ENCODE data around the gene DNM3.

Gene DNM3

GRCh38 chr1:171814692-171815091, 26.6 kb upstream of the DNM3 start:
- H3K4me3 ChIP-seq (ENCODE audit: low read length), result no peak overlapping the region
- DNase-seq (ENCODE audit: low read depth, low spot score), result no peak

- no peak for DNase-seq (ENCODE audit: low read depth, low spot score)
- no peak overlapping the region for H3K4me3 ChIP-seq (ENCODE audit: low read length)
Observed at GRCh38 chr1:171816300-171816901, 24.9 kb upstream of the DNM3 start.

GRCh38 chr1:171817511-171818265, 23.6 kb upstream of the DNM3 start:
- DNase-seq (ENCODE audit: low read depth, low spot score), result no peak

GRCh38 chr1:171819946-171820345, 21.4 kb upstream of the DNM3 start:
- DNase-seq (ENCODE audit: low read depth, low spot score), result no peak
- H3K4me3 ChIP-seq (ENCODE audit: low read length), result no peak overlapping the region

More at GRCh38 chr1:171817511-171818265, 23.6 kb upstream of the DNM3 start:
- no peak overlapping the region for H3K4me3 ChIP-seq (ENCODE audit: low read length)

GRCh38 chr1:171826973-171827372, 14.3 kb upstream of the DNM3 start:
- H3K4me3 ChIP-seq (ENCODE audit: low read length), result no peak overlapping the region
- DNase-seq (ENCODE audit: low read depth, low spot score), result no peak

- H3K4me3 ChIP-seq (ENCODE audit: low read length), result no peak overlapping the region
- no peak for DNase-seq (ENCODE audit: low read depth, low spot score)
Observed at GRCh38 chr1:171828794-171829193, 12.5 kb upstream of the DNM3 start.

GRCh38 chr1:171833091-171833825, 8.0 kb upstream of the DNM3 start:
- DNase-seq (ENCODE audit: low read depth, low spot score), result no peak
- H3K4me3 ChIP-seq (ENCODE audit: low read length), result no peak overlapping the region

GRCh38 chr1:171834821-171835220, 6.5 kb upstream of the DNM3 start:
- no peak for DNase-seq (ENCODE audit: low read depth, low spot score)
- H3K4me3 ChIP-seq (ENCODE audit: low read length), result no peak overlapping the region

- H3K4me3 ChIP-seq (ENCODE audit: low read length), result no peak overlapping the region
Observed at GRCh38 chr1:171835891-171836290, 5.4 kb upstream of the DNM3 start.

GRCh38 chr1:171841931-171842761, 848 bp downstream of the DNM3 start:
- peak; percentile 28 for DNase-seq (ENCODE audit: low read depth, low spot score)
- H3K4me3 ChIP-seq (ENCODE audit: low read length), result peak overlapping the region; percentile 72

More at GRCh38 chr1:171835891-171836290, 5.4 kb upstream of the DNM3 start:
- no peak for DNase-seq (ENCODE audit: low read depth, low spot score)

GRCh38 chr1:171844381-171844780, 3.1 kb downstream of the DNM3 start:
- DNase-seq (ENCODE audit: low read depth, low spot score), result no peak
- no peak overlapping the region for H3K4me3 ChIP-seq (ENCODE audit: low read length)

GRCh38 chr1:171845998-171846397, 4.7 kb downstream of the DNM3 start:
- H3K4me3 ChIP-seq (ENCODE audit: low read length), result no peak overlapping the region
- DNase-seq (ENCODE audit: low read depth, low spot score), result no peak

GRCh38 chr1:171849245-171849898, 8.1 kb downstream of the DNM3 start:
- H3K4me3 ChIP-seq (ENCODE audit: low read length), result no peak overlapping the region
- no peak for DNase-seq (ENCODE audit: low read depth, low spot score)

GRCh38 chr1:171850651-171851350, 9.5 kb downstream of the DNM3 start:
- H3K4me3 ChIP-seq (ENCODE audit: low read length), result no peak overlapping the region
- no peak for DNase-seq (ENCODE audit: low read depth, low spot score)

- H3K4me3 ChIP-seq (ENCODE audit: low read length), result no peak overlapping the region
- DNase-seq (ENCODE audit: low read depth, low spot score), result no peak
Observed at GRCh38 chr1:171852272-171852671, 11.0 kb downstream of the DNM3 start.

GRCh38 chr1:171855381-171855780, 14.1 kb downstream of the DNM3 start:
- DNase-seq (ENCODE audit: low read depth, low spot score), result no peak
- H3K4me3 ChIP-seq (ENCODE audit: low read length), result no peak overlapping the region

- H3K4me3 ChIP-seq (ENCODE audit: low read length), result no peak overlapping the region
- no peak for DNase-seq (ENCODE audit: low read depth, low spot score)
Observed at GRCh38 chr1:171858696-171859095, 17.4 kb downstream of the DNM3 start.

- no peak for DNase-seq (ENCODE audit: low read depth, low spot score)
- no peak overlapping the region for H3K4me3 ChIP-seq (ENCODE audit: low read length)
Observed at GRCh38 chr1:171860696-171861095, 19.4 kb downstream of the DNM3 start.
